ENCODE data around the gene KRT83.
"Not testable (repeated sequence)": the region's sequence is repeated elsewhere in the genome, so short reads cannot be mapped to it uniquely, and the experiment has no call there.

KRT83 gene

GRCh38 chr12:52352951-52353350 is 31.8 kb upstream of the KRT83 start:
- no peak for DNase-seq

DNA sequence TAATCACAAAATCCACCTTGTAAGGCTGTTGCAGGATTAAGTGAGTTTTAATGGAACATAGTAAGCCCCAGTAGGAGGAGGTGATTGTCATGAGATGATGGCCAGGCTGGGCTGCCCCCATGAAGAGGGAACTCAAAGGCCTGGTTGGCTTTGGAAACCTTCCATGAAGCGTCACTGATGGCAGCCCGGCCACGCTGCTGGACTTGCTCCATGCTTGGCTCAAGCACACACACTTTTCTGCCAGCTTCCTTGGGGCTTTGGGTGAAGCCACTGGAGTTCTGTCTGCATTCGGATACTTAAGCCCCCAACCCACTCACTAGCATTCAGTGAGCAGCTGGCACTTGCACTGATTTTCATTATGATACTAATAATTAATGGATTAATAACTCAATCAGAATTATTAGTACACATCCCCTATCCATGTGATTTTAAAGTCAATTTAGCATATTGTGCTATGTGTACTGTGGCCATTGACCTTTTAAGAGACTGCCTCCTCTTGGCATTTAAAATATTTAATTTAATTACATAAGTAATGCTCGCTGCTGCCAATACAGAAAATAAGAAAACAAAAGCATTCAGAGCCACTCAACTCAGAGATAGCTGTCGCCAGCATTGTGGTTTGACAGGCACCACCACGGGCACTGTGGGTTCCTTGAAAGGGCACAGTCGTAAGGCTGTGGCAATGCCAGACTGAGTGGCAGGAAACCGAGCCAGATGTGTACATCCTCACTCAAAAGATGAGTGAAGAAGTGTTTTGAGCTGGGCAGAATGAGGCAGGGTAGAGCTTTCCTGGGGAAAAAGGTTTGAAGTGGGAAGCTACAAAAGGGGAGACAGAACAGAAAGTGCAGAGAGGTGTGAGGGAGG is 30.2 kb upstream of the KRT83 start:
- DNase-seq, result peak; percentile 44 to 53

GRCh38 chr12:52350786-52351185 is 29.6 kb upstream of the KRT83 start:
- DNase-seq, result no peak

- no peak for DNase-seq
Observed at GRCh38 chr12:52350021-52350620, 28.9 kb upstream of the KRT83 start.

DNA sequence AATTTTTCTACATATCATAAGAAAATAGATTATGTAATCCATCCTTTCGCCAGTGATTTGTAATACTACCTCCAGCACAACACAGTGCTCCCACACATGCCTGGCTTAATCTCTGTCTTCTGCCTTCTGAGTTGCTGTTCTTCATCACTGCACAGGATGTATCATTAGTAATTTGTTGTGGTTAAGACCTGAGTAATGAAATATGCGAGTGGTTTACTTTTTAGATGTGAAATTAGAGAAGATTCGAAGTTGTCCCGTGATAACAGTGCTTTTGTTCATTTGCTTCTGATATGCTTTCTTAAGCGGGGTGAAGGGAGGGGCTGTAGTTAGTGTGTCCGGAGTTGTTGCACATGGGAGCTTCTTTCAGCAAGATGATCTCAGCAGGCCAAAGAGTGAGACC is 28.0 kb upstream of the KRT83 start:
- DNase-seq, result no peak

GRCh38 chr12:52347551-52348510 is 26.6 kb upstream of the KRT83 start:
- no peak for DNase-seq

GRCh38 chr12:52347016-52347415 is 25.8 kb upstream of the KRT83 start:
- DNase-seq, result no peak

- DNase-seq, result no peak
Observed at GRCh38 chr12:52346593-52346992, 25.4 kb upstream of the KRT83 start.

DNA sequence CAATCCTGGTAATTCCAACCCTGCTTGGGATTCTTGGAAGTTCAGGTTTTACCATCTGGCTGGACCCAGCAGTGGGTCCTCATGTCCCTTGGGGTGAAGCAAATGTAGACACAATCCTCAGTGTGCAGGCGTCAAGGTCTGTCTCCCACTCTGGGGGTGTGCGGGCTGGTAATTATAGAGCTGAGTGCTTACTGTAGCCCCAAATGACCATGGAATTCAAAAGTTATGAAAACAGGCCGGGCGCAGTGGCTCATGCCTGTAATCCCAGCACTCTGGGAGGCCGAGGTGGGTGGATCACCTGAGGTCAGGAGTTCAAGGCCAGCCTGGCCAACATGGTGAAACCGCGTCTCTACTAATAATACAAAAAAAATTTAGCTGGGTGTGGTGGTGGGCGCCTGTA is 23.8 kb upstream of the KRT83 start:
- DNase-seq, result not testable (repeated sequence)

- no peak for DNase-seq
Observed at GRCh38 chr12:52344111-52344510, 22.9 kb upstream of the KRT83 start.

- DNase-seq, result no peak
Observed at GRCh38 chr12:52343550-52343949, 22.4 kb upstream of the KRT83 start.

DNA sequence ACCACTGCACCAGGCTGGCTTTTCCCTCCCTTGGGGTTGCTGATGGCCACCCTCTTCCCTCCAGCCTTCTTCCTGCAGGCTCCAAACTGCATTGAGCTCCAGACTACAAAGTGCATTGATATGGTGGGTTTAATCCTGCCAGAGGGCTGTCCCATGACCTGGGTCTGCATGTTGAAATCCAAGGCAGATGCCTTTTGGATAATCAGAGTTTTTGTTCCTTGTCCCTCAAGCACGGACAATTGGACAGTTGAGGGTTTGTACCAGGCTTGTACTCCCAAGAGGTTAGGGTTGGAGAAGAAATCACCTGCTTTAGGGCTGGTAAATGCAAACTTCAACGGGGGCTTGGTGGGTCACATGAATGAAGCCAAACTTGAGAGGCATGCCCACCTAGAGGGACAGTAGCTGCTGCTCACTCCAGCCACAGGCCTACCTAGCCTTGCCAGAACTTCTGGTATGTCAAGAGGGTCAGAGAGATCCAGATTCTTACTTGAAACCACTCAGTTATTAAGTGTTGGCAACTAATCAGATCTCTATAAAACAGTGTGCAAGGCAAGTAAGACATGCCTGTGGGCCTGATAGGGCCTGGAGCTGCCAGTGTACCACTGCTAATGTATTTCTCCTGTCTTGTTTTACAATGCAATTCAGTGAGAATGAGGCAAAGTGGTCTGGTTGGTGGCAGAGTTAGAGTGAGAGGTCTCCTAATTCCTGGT is 21.7 kb upstream of the KRT83 start:
- DNase-seq, result no peak

DNA sequence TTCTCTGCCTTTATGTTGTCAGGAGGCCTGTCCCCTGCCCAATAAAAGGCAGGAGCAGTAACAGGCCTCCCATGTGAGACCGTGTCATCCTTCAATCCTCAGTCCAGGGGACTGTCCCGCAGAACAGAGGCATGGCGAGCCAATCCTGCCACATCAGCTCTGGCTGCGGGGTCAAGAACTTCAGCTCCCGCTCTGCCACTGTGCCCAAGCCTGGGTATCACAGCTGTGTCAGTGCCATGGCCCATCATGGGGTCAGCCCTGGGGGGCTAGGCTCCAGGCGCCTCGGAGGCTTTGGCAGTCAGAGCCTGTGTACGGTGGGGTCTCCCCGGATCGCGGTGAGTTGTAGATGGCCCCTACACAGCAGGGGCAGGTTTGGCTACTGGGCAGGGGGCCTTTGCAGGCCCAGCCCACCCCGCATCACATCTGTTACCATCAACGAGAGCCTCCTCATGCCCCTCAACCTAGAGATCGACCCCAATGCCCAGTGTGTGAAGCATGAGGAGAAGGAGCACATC is 19.9 kb upstream of the KRT83 start:
- no peak for DNase-seq

- DNase-seq, result no peak
Observed at GRCh38 chr12:52338241-52338960, 17.2 kb upstream of the KRT83 start.

- no peak for DNase-seq
Observed at GRCh38 chr12:52337054-52337453, 15.9 kb upstream of the KRT83 start.

GRCh38 chr12:52336641-52337040 is 15.4 kb upstream of the KRT83 start:
- DNase-seq, result no peak

DNA sequence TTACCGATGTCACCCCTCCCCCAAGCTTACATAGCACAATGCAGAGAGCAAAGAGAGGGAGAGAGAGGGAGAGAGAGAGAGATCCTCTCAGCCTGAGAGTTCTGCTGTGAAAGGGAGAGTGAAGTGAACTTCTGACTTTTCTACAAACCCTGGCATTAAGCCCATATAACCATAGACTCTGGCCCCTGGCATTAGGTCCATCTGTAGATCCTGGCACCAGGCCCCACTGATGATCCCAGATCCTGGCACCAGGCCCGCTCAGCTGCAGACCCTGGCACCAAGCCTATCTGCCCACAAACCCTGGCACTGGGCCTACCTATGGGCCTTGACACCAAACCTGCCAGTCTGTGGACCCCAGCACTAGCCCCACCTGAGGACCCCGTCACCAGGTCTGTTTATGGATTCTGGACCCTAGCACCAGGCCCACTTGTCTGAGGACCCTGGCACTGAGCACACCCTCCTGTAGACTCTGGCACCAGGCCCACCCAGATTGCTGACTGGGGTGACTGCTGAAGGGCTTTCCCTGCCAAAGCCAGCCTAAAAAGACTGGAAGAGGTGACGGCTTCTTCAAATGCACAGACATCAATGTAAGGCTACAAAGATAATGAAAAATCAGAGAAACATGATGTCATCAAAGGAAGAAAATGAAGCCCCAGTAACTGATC is 14.5 kb upstream of the KRT83 start:
- no peak for DNase-seq

- no peak for DNase-seq
Observed at GRCh38 chr12:52334185-52334584, 13.0 kb upstream of the KRT83 start.

DNA sequence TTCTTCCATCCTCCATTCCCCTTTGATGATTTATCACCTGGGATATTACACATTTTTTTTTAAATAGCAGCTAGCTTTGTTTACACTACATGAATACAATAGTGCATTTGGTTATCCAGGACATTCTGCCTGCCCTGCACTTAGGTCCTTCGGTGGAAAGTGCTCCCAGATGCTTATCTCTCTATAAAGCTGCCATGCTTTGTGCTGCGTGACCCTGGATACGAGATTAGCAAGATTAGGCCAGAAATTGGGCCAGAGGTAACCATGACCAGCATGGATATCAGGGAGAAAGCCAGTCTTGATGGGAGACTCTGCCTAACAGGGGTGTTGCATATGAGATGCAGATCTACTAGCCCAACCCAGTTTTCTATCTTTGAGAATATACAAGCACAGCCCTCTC is 12.1 kb upstream of the KRT83 start:
- no peak for DNase-seq

- no peak for DNase-seq
Observed at GRCh38 chr12:52332381-52332780, 11.2 kb upstream of the KRT83 start.

DNA sequence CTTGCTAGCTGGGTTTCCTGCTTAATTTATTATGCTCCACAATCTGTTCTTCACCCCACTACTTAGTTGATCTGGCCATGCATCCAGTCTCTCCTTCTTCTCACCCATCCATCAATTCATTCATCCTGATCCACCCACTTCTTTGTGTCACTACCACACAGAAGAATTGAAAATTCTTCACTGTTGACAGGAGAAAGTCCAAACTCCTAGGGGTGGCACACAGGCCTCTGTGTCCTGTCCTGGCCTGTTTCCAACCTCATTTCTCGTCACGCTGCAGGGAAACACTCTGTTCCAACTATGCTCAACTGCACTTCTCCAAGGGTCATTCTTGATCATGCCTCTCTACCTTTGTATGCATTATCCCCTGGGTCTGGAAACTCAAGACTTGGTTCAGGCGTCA is 10.6 kb upstream of the KRT83 start:
- no peak for DNase-seq
